CD4-positive, alpha-beta T cell treated with Interleukin-6 at 100 ng/mL for 8 hours (primary cell): ENCODE results near the gene ADSL.

Source experiments
- DNase-seq: peaks from one replicate; pipeline ENCODE4 v3.0.0-alpha.2; 2020; ENCODE audit warnings: mixed read lengths, low spot score

Gene ADSL

DNA sequence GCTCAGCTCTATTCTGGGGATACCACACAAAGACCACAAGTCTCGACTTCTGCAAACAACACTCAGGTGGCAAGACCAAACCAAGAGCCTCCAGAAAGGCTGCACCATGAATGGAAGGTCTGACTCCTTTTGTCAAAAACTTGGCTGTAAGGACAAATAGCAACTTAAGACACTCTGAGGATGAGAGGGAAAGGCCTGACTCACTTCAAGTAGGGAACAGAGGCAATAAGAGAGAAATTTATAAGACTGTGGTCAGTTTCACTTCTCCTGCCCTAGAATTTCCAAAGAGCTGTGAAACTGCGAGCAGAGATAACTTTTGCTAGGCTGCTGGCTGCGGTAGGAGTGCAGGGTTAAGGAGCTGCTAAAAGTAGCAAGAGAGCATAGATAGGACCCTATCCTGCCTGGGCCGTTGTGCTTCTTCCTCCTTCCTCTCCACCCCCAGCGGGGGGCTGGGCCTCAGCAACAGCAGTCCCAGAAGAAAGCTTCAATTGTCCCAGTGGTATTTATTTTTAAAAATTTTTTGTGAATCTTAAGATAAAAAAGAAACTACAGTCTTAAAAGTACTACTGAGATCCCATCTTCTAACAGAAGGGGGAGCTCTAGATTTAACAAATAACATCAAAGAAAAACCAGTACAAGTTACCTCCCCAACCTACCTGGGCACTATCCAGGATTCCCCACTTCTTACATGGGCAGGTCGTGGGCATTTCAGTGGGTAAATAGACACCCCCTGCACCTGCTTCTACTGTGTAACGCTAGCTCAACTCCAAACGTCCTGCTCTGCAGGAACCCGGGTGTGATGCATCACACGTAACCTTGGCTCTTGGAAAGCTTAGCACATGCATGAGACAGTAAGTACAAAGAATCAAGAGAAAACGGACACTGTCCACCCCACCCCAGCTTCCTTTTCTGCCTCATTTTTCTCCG is 90.5 kb downstream of the ADSL start:
- peak; percentile 44 for DNase-seq
